KOPT-K1 (cell line): ENCODE results near the gene PCDH15.
"Not testable (repeated sequence)": the region's sequence is repeated elsewhere in the genome, so short reads cannot be mapped to it uniquely, and the experiment has no call there.

Experiments
- H3K27ac ChIP-seq: fragments of 200-600 bp; sonication (generic); 2 replicates; pipeline ENCODE4 v1.5.1; 2016; ENCODE audit warnings: antibody characterized with exemption, mild to moderate bottlenecking, low read depth, low read length; ENCODE audit not compliant: poor library complexity, severe bottlenecking
- H3K36me3 ChIP-seq: fragments of 200-600 bp; sonication (generic); 2 replicates; pipeline ENCODE4 v1.5.1; 2017; ENCODE audit warnings: antibody characterized with exemption, mild to moderate bottlenecking, low read length, moderate library complexity; ENCODE audit not compliant: insufficient read depth
- H3K9me3 ChIP-seq: fragments of 200-600 bp; sonication (generic); 2 replicates; pipeline ENCODE4 v1.5.1; 2017; ENCODE audit warnings: antibody characterized with exemption, low read length, mild to moderate bottlenecking; ENCODE audit not compliant: insufficient read depth, poor library complexity, severe bottlenecking

The PCDH15 gene

DNA sequence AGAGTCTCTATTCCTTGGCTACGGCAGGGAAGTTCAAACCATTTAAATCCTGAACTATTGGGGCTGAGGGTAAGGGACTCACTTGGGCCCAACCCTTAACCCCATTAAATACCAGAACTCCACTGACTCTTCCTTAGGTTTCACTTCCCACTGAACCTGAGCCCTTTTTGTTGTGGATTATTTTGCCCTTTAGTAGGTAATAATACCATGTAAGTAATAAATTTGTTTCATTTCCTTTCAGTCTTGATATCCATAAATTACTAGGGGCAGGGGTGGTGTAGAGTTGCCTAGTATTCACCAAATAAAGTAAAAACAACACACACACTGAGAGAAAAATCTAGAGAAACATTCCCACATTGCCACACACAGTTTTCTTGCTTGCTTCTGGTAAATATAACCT is 352.0 kb downstream of the PCDH15 start:
- H3K27ac ChIP-seq = no peak overlapping the region
- no peaks in the 10 kb centered on the region for H3K9me3 ChIP-seq
- no peaks in the 10 kb centered on the region for H3K36me3 ChIP-seq

GRCh38 chr10:54444170-54444569 is 356.9 kb downstream of the PCDH15 start:
- Histone ChIP-seq H3K36me3 (no peaks in the 10 kb centered on the region), H3K27ac (no peak overlapping the region), H3K9me3 (no peaks in the 10 kb centered on the region)

DNA sequence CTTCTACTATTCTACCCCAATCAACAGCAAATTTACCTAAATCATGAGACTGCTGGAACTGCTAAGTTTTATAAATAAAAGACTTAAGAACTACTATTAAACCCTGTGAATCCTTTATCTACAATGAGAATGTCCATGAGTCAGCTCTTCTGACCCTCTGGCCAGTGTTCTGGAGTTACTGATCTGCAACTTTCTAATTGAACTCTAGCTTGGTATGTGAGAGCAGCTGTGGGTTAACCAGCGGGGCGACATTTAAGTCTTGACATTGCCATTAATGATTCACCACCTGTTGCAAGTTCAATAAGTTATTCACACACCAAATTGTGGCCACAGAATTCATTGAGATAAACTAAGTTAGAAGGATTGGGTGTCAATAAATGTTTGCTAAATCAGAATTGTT is 359.8 kb downstream of the PCDH15 start:
- Histone ChIP-seq H3K36me3 (no peaks in the 10 kb centered on the region), H3K9me3 (no peaks in the 10 kb centered on the region), H3K27ac (no peak overlapping the region)

GRCh38 chr10:54434782-54435181 is 366.2 kb downstream of the PCDH15 start:
- Histone ChIP-seq H3K27ac (no peak overlapping the region), H3K36me3 (no peaks in the 10 kb centered on the region), H3K9me3 (no peaks in the 10 kb centered on the region)

- no peak overlapping the region for H3K27ac ChIP-seq
- H3K9me3 ChIP-seq = no peaks in the 10 kb centered on the region
- no peaks in the 10 kb centered on the region for H3K36me3 ChIP-seq
These were observed 385.5 kb downstream of the PCDH15 start for GRCh38 chr10:54415483-54415882.

DNA sequence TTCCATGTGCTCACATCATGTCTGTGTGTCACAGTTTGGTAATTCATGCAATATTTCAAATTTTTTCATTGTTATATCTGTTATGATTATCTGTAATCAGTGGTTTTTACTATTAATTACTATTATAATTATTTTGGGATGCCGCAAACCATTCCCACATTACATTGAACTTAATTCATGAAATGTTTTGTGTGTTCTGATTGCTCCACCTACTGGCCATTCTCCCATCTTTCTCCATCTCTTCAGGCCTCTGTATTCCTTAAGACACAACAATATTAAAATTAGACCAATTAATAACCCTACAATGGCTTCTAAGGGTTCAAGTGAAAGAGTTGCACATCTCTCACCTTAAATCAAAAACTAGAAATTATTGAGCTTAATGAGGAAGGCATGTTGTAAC is 398.5 kb downstream of the PCDH15 start:
- Histone ChIP-seq H3K27ac (no peak overlapping the region), H3K9me3 (no peaks in the 10 kb centered on the region), H3K36me3 (no peaks in the 10 kb centered on the region)

- Histone ChIP-seq H3K27ac (no peak overlapping the region), H3K9me3 (no peaks in the 10 kb centered on the region), H3K36me3 (no peaks in the 10 kb centered on the region)
These were observed 405.0 kb downstream of the PCDH15 start for GRCh38 chr10:54396031-54396430.

- not testable (repeated sequence) for H3K27ac ChIP-seq, H3K36me3 ChIP-seq, H3K9me3 ChIP-seq
These were observed 406.4 kb downstream of the PCDH15 start for GRCh38 chr10:54394598-54394997.

GRCh38 chr10:54372179-54372578 is 428.9 kb downstream of the PCDH15 start:
- H3K27ac ChIP-seq = no peak overlapping the region
- H3K36me3 ChIP-seq = no peaks in the 10 kb centered on the region
- H3K9me3 ChIP-seq = no peaks in the 10 kb centered on the region

DNA sequence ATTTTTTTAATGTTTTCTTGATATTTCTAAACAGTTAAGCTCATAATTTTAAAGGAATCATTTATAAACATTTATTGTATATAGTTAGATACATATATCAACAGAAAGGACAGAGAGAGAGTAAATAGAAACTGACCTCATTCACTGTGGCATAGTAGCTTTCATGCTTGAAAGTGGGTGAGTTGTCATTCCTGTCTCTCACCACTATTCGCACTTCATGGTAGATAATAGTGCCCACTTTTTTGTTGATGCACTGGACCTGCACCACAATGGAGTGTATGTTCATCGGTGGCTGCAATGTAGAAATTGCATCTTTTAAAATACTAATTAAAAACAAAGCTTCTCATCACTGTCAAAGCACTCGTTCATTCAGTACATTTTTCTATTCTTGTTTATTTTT is 432.0 kb downstream of the PCDH15 start:
- Histone ChIP-seq H3K9me3 (no peaks in the 10 kb centered on the region), H3K27ac (no peak overlapping the region), H3K36me3 (no peaks in the 10 kb centered on the region)

DNA sequence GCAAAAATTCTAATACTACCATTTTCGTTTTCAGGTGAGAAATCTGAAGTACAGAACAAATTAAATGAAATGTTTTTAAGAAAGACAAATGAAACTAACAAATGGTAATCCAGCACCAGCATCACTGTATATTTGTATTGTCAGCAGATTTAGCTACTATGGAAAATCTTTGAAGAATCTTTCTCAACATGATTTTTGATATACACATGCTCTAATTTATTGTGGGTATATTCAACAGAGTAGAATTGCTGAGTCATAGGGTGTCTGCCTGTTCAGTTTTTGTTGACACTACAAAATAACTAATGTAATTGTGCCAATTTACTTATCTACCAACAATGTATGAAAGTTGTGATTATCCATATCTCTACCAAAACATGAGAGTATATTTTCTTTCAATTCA is 437.6 kb downstream of the PCDH15 start:
- H3K36me3 ChIP-seq = no peaks in the 10 kb centered on the region

DNA sequence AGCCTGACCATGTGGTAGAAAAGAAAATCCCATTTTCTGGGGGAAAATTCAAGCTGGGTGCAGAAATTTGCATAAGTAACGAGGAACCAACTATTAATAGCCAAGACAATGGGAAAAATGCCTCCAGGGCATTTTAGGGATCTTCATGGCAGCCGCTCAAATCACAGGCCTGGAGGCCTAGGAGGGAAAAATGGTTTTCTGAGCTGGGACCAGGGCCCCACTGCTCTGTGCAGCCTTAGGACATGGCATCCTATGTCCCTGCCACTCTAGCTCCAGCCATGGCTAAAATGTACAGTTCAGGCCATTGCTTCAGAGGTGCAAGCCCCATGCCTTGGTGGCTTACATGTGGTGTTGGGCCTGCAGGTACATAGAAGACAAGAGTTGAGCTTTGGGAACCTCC is 459.0 kb downstream of the PCDH15 start:
- Histone ChIP-seq H3K36me3 (no peaks in the 10 kb centered on the region), H3K9me3 (peaks cover 15% of the 10 kb centered on the region), H3K27ac (no peak overlapping the region)

More for the DNA sequence above, 437.6 kb downstream of the PCDH15 start:
- H3K27ac ChIP-seq = no peak overlapping the region
- H3K9me3 ChIP-seq = no peaks in the 10 kb centered on the region

- Histone ChIP-seq H3K27ac (no peak overlapping the region), H3K36me3 (no peaks in the 10 kb centered on the region), H3K9me3 (no peaks in the 10 kb centered on the region)
These were observed 465.7 kb downstream of the PCDH15 start for GRCh38 chr10:54335296-54335695.

DNA sequence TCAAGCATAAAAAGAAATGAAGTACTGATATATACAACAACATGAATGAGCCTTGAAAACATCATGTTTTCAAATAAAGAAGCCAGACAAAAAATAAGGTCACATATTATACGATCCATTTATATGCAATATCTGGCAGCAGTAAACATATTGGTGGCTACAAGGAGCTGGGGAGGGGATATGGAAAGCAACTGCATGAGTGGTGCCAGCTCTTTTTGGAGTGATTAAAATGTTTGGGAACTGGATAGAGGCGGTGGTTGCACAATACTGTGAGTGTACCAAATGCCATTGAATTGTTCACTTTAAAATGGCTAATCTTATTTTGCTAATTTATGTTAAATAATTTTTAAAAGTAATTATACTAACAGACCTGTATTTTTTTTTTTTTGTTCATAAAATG is 481.7 kb downstream of the PCDH15 start:
- no peaks in the 10 kb centered on the region for H3K36me3 ChIP-seq
- no peak overlapping the region for H3K27ac ChIP-seq
- no peaks in the 10 kb centered on the region for H3K9me3 ChIP-seq

- H3K36me3 ChIP-seq = no peaks in the 10 kb centered on the region
- no peak overlapping the region for H3K27ac ChIP-seq
- no peaks in the 10 kb centered on the region for H3K9me3 ChIP-seq
These were observed 482.6 kb downstream of the PCDH15 start for GRCh38 chr10:54318470-54318869.

GRCh38 chr10:54314430-54314829 is 486.6 kb downstream of the PCDH15 start:
- Histone ChIP-seq H3K27ac (no peak overlapping the region), H3K36me3 (no peaks in the 10 kb centered on the region), H3K9me3 (no peaks in the 10 kb centered on the region)
